Activated gamma-delta T cell treated with Interleukin-2 at 50 U/mL for 16 hours (primary cell): ENCODE results near the gene CTSS.
"Not testable (repeated sequence)": the region's sequence is repeated elsewhere in the genome, so short reads cannot be mapped to it uniquely, and the experiment has no call there.

Experiments
- DNase-seq: peaks from one replicate; pipeline ENCODE4 v3.0.0-alpha.2; 2020

CTSS gene

GRCh38 chr1:150765296-150765976 lies at the start of gene CTSS:
TSS of gene CTSS (minus strand) at chr1:150765778. CDS start at chr1:150764763, 1,015 bp downstream.
- DNase-seq, result no peak

- DNase-seq, result no peak
These were observed 47.6 kb upstream of the CTSS start for GRCh38 chr1:150813028-150813707.

- DNase-seq, result no peak
These were observed 45.5 kb upstream of the CTSS start for GRCh38 chr1:150810958-150811659.

- DNase-seq, result no peak
These were observed 44.1 kb upstream of the CTSS start for GRCh38 chr1:150809651-150810050.

- DNase-seq, result no peak
These were observed 43.3 kb upstream of the CTSS start for GRCh38 chr1:150808846-150809245.

GRCh38 chr1:150808121-150808520 lies 42.5 kb upstream of the CTSS start, which contains the start of gene CTSK:
TSS of gene CTSK (minus strand) at chr1:150808260. CDS start at chr1:150806805, 1,455 bp downstream.
- no peak for DNase-seq

GRCh38 chr1:150807249-150808023 lies 41.9 kb upstream of the CTSS start:
- DNase-seq, result no peak

- no peak for DNase-seq
These were observed 40.3 kb upstream of the CTSS start for GRCh38 chr1:150805899-150806298.

- no peak for DNase-seq
These were observed 39.1 kb upstream of the CTSS start for GRCh38 chr1:150804671-150805070.

GRCh38 chr1:150799089-150799488 lies 33.5 kb upstream of the CTSS start:
- no peak for DNase-seq

- no peak for DNase-seq
These were observed 32.9 kb upstream of the CTSS start for GRCh38 chr1:150798525-150798924.

GRCh38 chr1:150796374-150796773 lies 30.8 kb upstream of the CTSS start:
- no peak for DNase-seq

GRCh38 chr1:150793778-150794177 lies 28.2 kb upstream of the CTSS start:
- DNase-seq, result not testable (repeated sequence)

GRCh38 chr1:150793221-150793620 lies 27.6 kb upstream of the CTSS start:
- no peak for DNase-seq

GRCh38 chr1:150791585-150791984 lies 26.0 kb upstream of the CTSS start:
- no peak for DNase-seq

GRCh38 chr1:150789396-150789795 lies 23.8 kb upstream of the CTSS start:
- no peak for DNase-seq

GRCh38 chr1:150788946-150789345 lies 23.4 kb upstream of the CTSS start:
- no peak for DNase-seq

- DNase-seq, result no peak
These were observed 21.9 kb upstream of the CTSS start for GRCh38 chr1:150787455-150787854.

- DNase-seq, result no peak
These were observed 14.9 kb upstream of the CTSS start for GRCh38 chr1:150780510-150780909.

- no peak for DNase-seq
These were observed 12.8 kb upstream of the CTSS start for GRCh38 chr1:150778409-150778808.

- no peak for DNase-seq
These were observed 12.0 kb upstream of the CTSS start for GRCh38 chr1:150777544-150777943.

GRCh38 chr1:150775931-150776505 lies 10.4 kb upstream of the CTSS start:
- not testable (repeated sequence) for DNase-seq

GRCh38 chr1:150775276-150775675 lies 9.7 kb upstream of the CTSS start:
- DNase-seq, result no peak
